ENCODE data around the gene EIF4A2. TPM values are rescaled to one million over a fixed set of nuclear protein-coding genes. Genes with fewer than 3 reads are reported as not detected.
A peak's percentile ranks its signal among the peaks of the same experiment; 100 is the strongest.

Gene EIF4A2
- total and polyA plus RNA-seq, 9 of the 15 experiments (the other 6 are each of a cell fraction or from before 2014, with no cell fraction given) = 307 to 754 (median 435) TPM

- peaks cover 19 to 37% of the 10 kb centered on the region in 2 experiments; a peak in 4 of 5 replicates for H3K4me1 ChIP-seq (replicated peaks in 1 of 2; ENCODE audit: control insufficient read depth in 2 of 2, insufficient read depth in 2 of 2, low read length in 2 of 2)
- ATAC-seq (peak; percentile 28), DNase-seq (ENCODE audit: extremely low read depth in 1 of 4, low spot score in 3 of 4) (no peak), FAIRE-seq (no peak)
- H3K27me3 ChIP-seq (ENCODE audit: control insufficient read depth in 2 of 2, insufficient read depth in 2 of 2, low read length in 2 of 2) = peaks cover 17 to 18% of the 10 kb centered on the region in 2 experiments; a peak in 4 of 5 replicates
- no peak overlapping the region for H3K27ac ChIP-seq (ENCODE audit: extremely low read depth, low read depth, low read length)
- peak overlapping the region; percentile 79 to 89 for H3K9ac ChIP-seq (ENCODE audit: insufficient read depth in 1 of 2, low read depth in 2 of 2, low read length in 2 of 2)
- peaks cover 15% of the 10 kb centered on the region for H3K79me2 ChIP-seq (ENCODE audit: control insufficient read depth, insufficient read depth, low read length)
- in situ Hi-C loops (cut with MboI) (no loop called here), intact Hi-C loops (cut with micrococcal nuclease) (loop anchor here (10.0 kb wide), 2 partner anchors 242 to 842 kb away; no protein-coding TSS in a partner anchor)
- 13% methylated on average over 10 of the region's 14 CpGs for WGBS (ENCODE audit: insufficient coverage, low coverage, missing lambda C conversion rate)
- H3K4me3 ChIP-seq = peak overlapping the region; percentile 71
- H3K4me2 ChIP-seq (ENCODE audit: insufficient read depth, low read length) = peak overlapping the region; percentile 80
- H4K20me1 ChIP-seq (replicated peaks; ENCODE audit: control insufficient read depth, insufficient read depth, low read length) = no peaks in the 10 kb centered on the region
- ChIA-PET POLR2A (interaction anchor here (0.6 to 3.7 kb wide), 4 partner anchors 42 to 498 kb away, joined by 3 to 19 read pairs (median 4); no protein-coding TSS in a partner anchor), CTCF (ENCODE audit: low intra/inter-chr PET ratio) (interaction anchor here (0.6 kb wide), 1 partner anchor 339 kb away, joined by 3 read pairs; no protein-coding TSS in a partner anchor)
- no TSS peak for BruUV-seq (replicated peaks)
- no peaks in the 10 kb centered on the region for H3K9me3 ChIP-seq (replicated peaks; ENCODE audit: control insufficient read depth, insufficient read depth, low read depth, low read length)
- no peaks in the 10 kb centered on the region for H3K36me3 ChIP-seq (ENCODE audit: control insufficient read depth, insufficient read depth, low read length)
- 0 out of 2 replicates have a peak overlapping the region, but pooled peaks have one; percentile 79 for H2AFZ ChIP-seq (ENCODE audit: low read depth, low read length)
- no peaks in the 10 kb centered on the region for H3K9me1 ChIP-seq (ENCODE audit: control insufficient read depth, insufficient read depth, low read length)
- TF ChIP-seq ZNF354B (CRISPR knock-in tag; IDR thresholded peaks at IDR 0.05) = no peak
- no peak for TF ChIP-seq KLF1 (tag; IDR thresholded peaks at IDR 0.05)
- TF ChIP-seq BRF2 (IDR thresholded peaks at IDR 0.05; ENCODE audit: borderline replicate concordance, insufficient read depth, insufficient read length) = no peak
- TF ChIP-seq ARID3B (CRISPR knock-in tag; IDR thresholded peaks at IDR 0.05; ENCODE audit: borderline replicate concordance) = no peak
- TF ChIP-seq TSHZ1 (CRISPR knock-in tag; IDR thresholded peaks at IDR 0.05) = no peak
- 0 out of 2 replicates have a peak, but pooled peaks have one; percentile 40 for TF ChIP-seq ZNF740 (CRISPR knock-in tag; IDR thresholded peaks at IDR 0.05)
- TF ChIP-seq ZNF740 (tag; IDR thresholded peaks at IDR 0.05) = no peak
- no peak for TF ChIP-seq PRPF4 (IDR thresholded peaks at IDR 0.05; ENCODE audit: insufficient read depth, low read depth, low read length, poor library complexity, severe bottlenecking)
- no peak for TF ChIP-seq MXI1 (IDR thresholded peaks at IDR 0.05; ENCODE audit: low read depth, low read length)
- TF ChIP-seq E2F6 (IDR thresholded peaks at IDR 0.05; ENCODE audit: borderline replicate concordance in 1 of 2, extremely low read depth in 1 of 2, insufficient read depth in 1 of 2, insufficient read length in 1 of 2, low read depth in 1 of 2, low read length in 1 of 2, poor library complexity in 1 of 2, severe bottlenecking in 1 of 2) = peak in 1 of 2 experiments; percentile 69
- no peak for TF ChIP-seq HDAC6 (IDR thresholded peaks at IDR 0.05; ENCODE audit: low read depth, low read length)
Measured at GRCh38 chr3:186826410-186826975, 43.1 kb downstream of the EIF4A2 start.

Data from K562 (cell line).